OCI-LY3 (cell line): ENCODE results near the gene GRAP2.
A peak's percentile ranks its signal among the peaks of the same experiment; 100 is the strongest.

Experiments used
- H2AFZ ChIP-seq: fragments of 200-600, 300-600 bp; shearing (Covaris generic); 2 replicates; pipeline ENCODE4 v1.6.0; 2014; ENCODE audit warnings: antibody characterized with exemption, low read depth, low read length
- H3K27ac ChIP-seq: fragments of 200-600, 300-600 bp; sonication (generic); 2 replicates; pipeline ENCODE4 v1.5.1; 2014; ENCODE audit warnings: mild to moderate bottlenecking, low read length, moderate library complexity, mixed read lengths
- H3K27me3 ChIP-seq: fragments of 200-600, 300-600 bp; sonication (generic); 2 replicates; pipeline ENCODE4 v1.6.1; 2014; ENCODE audit warnings: low read depth, low read length, mixed read lengths
- H3K36me3 ChIP-seq: fragments of 200-600, 300-600 bp; sonication (generic); replicated peaks from 2 replicates; pipeline ENCODE3; 2014; ENCODE audit warnings: low read depth, low read length, mixed read lengths
- H3K4me1 ChIP-seq: fragments of 300-600, 200-600 bp; sonication (generic); 2 replicates; pipeline ENCODE4 v1.6.1; 2014; ENCODE audit warnings: low read length, mixed read lengths
- H3K4me2 ChIP-seq: fragments of 200-600, 300-600 bp; sonication (generic); 2 replicates; pipeline ENCODE4 v1.6.1; 2014; ENCODE audit warnings: low read length, mixed read lengths
- H3K4me3 ChIP-seq: fragments of 300-600, 200-600 bp; sonication (generic); 2 replicates; pipeline ENCODE4 v1.5.1; 2014; ENCODE audit warnings: antibody characterized with exemption, mild to moderate bottlenecking, low read length, moderate library complexity
- H3K79me2 ChIP-seq: fragments of 300-600, 200-600 bp; shearing (Covaris generic); 2 replicates; pipeline ENCODE4 v1.6.1; 2014; ENCODE audit warnings: mild to moderate bottlenecking, low read length, mixed read lengths
- H3K9ac ChIP-seq: fragments of 300-600, 200-600 bp; shearing (Covaris generic); 2 replicates; pipeline ENCODE4 v1.6.0; 2014; ENCODE audit warnings: mild to moderate bottlenecking, low read length, moderate library complexity
- H3K9me3 ChIP-seq: fragments of 200-600, 300-600 bp; shearing (Covaris generic); 2 replicates; pipeline ENCODE4 v1.6.1; 2014; ENCODE audit warnings: low read length, mixed read lengths; ENCODE audit not compliant: insufficient read depth
- H4K20me1 ChIP-seq: fragments of 200-600, 300-600 bp; sonication (generic); 2 replicates; pipeline ENCODE4 v1.6.1; 2016; ENCODE audit warnings: low read length, mixed read lengths; ENCODE audit not compliant: insufficient read depth
- EZH2phosphoT487 ChIP-seq: fragments of 200-600 bp; shearing (Covaris generic); IDR thresholded peaks from 2 replicates; pipeline ENCODE4 v1.6.1; 2018; ENCODE audit warnings: antibody characterized with exemption, mixed run types, low read depth
- TF ChIP-seq, protein P1 (sequence below): fragments of 200-600, 300-600 bp; sonication (generic); IDR thresholded peaks from 2 replicates; pipeline ENCODE4 v1.5.1; 2014; ENCODE audit warnings: antibody characterized with exemption, low read length, low read depth

Gene GRAP2

DNA sequence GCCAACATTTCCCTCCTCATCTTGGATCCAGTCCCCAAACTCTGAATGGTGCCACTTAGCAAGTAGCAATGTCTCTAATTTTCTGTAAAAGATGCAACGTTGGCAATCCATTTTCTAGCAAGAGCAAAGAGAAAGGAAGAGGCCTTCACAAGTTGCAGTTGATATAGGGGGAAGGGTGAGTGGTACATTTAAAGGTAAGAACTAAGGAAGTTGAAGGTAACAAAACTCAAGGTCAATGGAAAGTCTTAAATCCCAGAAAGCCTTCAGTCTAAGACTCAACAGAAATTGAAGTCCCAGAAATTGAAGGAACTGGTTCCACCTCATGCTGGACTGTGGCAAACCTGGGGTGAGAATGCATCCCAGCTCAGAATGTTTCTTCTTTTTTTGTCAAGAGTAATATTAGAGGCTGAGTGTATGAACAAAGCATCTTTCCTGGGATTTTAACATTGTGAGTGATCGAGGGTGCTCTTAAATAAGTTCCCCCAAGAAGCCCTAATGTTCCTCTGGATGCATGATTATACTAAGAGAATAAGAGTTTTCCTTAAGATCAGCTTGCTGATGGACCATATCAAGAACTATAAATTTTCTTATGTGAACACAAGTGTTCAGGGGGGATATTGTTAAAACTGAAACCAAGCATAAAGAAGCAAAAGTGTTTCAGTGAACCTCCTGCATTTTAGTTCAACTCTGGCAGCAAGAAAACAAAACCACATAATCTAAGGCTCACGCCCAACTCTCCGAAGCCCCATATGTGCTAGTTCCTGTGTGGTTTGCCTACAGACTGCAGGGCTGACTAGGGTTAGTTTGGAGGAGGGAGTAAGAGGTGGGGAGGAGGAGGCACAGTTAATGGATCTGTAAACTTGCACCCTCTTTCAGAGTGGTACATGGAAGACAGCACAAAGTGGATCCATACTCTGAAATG, at the start of gene GRAP2:
TSS of gene GRAP2 (plus strand) at position 779 of the 922 bp plus-strand sequence. CDS start 46,023 bp downstream, outside the sequence.
- Histone ChIP-seq H3K79me2 (no peaks in the 10 kb centered on the region), H3K4me2 (peak within 1 kb of the TSS; percentile 67), H3K4me3 (peak within 1 kb of the TSS; percentile 26), H3K27me3 (peaks cover 2% of the 10 kb centered on the region; the same call in 1 of the 2 replicates), H3K9ac (0 out of 2 replicates have a peak within 1 kb of the TSS, but pooled peaks have one; percentile 0), H3K36me3 (no peaks in the 10 kb centered on the region), H2AFZ (peak within 1 kb of the TSS; percentile 32; the same call in 1 of the 2 replicates), H3K4me1 (peaks cover 35% of the 10 kb centered on the region), H3K27ac (peak within 1 kb of the TSS; percentile 29), H3K9me3 (no peaks in the 10 kb centered on the region), H4K20me1 (no peaks in the 10 kb centered on the region)
- TF ChIP-seq, protein P1, sequence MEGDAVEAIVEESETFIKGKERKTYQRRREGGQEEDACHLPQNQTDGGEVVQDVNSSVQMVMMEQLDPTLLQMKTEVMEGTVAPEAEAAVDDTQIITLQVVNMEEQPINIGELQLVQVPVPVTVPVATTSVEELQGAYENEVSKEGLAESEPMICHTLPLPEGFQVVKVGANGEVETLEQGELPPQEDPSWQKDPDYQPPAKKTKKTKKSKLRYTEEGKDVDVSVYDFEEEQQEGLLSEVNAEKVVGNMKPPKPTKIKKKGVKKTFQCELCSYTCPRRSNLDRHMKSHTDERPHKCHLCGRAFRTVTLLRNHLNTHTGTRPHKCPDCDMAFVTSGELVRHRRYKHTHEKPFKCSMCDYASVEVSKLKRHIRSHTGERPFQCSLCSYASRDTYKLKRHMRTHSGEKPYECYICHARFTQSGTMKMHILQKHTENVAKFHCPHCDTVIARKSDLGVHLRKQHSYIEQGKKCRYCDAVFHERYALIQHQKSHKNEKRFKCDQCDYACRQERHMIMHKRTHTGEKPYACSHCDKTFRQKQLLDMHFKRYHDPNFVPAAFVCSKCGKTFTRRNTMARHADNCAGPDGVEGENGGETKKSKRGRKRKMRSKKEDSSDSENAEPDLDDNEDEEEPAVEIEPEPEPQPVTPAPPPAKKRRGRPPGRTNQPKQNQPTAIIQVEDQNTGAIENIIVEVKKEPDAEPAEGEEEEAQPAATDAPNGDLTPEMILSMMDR = no peak
- TF ChIP-seq EZH2phosphoT487 = no peak

GRCh38 chr22:39851606-39852315, 49.1 kb upstream of the GRAP2 start:
- Histone ChIP-seq H3K4me2 (no peak overlapping the region), H3K27me3 (peaks cover 37% of the 10 kb centered on the region), H3K27ac (no peak overlapping the region), H2AFZ (no peak overlapping the region), H3K79me2 (no peaks in the 10 kb centered on the region), H3K4me1 (no peaks in the 10 kb centered on the region), H4K20me1 (no peaks in the 10 kb centered on the region), H3K9ac (no peak overlapping the region), H3K36me3 (no peaks in the 10 kb centered on the region), H3K4me3 (no peak overlapping the region), H3K9me3 (no peaks in the 10 kb centered on the region)
- TF ChIP-seq, protein P1 = no peak
- no peak for TF ChIP-seq EZH2phosphoT487

- Histone ChIP-seq H4K20me1 (no peaks in the 10 kb centered on the region), H3K27ac (no peak overlapping the region), H3K4me3 (no peak overlapping the region), H3K27me3 (peaks cover 37% of the 10 kb centered on the region), H3K36me3 (no peaks in the 10 kb centered on the region), H2AFZ (no peak overlapping the region), H3K79me2 (no peaks in the 10 kb centered on the region), H3K9me3 (no peaks in the 10 kb centered on the region), H3K4me1 (no peaks in the 10 kb centered on the region), H3K9ac (no peak overlapping the region), H3K4me2 (no peak overlapping the region)
- TF ChIP-seq EZH2phosphoT487 = no peak
- TF ChIP-seq, protein P1 = no peak
These were observed 48.1 kb upstream of the GRAP2 start for GRCh38 chr22:39852799-39853198.

- Histone ChIP-seq H3K9ac (no peak overlapping the region), H4K20me1 (no peaks in the 10 kb centered on the region), H3K4me2 (no peak overlapping the region), H2AFZ (no peak overlapping the region), H3K36me3 (no peaks in the 10 kb centered on the region), H3K79me2 (no peaks in the 10 kb centered on the region), H3K4me1 (peaks cover 18% of the 10 kb centered on the region), H3K27ac (no peak overlapping the region), H3K9me3 (no peaks in the 10 kb centered on the region), H3K4me3 (no peak overlapping the region), H3K27me3 (peaks cover 27% of the 10 kb centered on the region)
- no peak for TF ChIP-seq EZH2phosphoT487
- TF ChIP-seq, protein P1 = no peak
These were observed 44.3 kb upstream of the GRAP2 start for GRCh38 chr22:39856588-39856987.
